Body of pancreas (tissue), 4 donors: Measurements from ENCODE around the gene SLC17A8. TPM values are rescaled to one million over a fixed set of nuclear protein-coding genes. Genes with fewer than 3 reads are reported as not detected.
A peak's percentile ranks its signal among the peaks of the same experiment; 100 is the strongest.

Experiments
- ATAC-seq: fragments of 150-250 bp; one replicate; pipeline ENCODE4 v1.9.1; 2016
- DNase-seq, 4 donors: peaks; one replicate each; pipeline ENCODE4 v3.0.0-alpha.2; 2019
- H3K27ac ChIP-seq, 4 donors: fragments of 200-600 bp; sonication (generic); 1 replicate in 3 of 4; 2 replicates in 1 of 4; pipeline versions ENCODE4 v1.5.1 to v1.6.1; 2016 to 2019; ENCODE audit warnings: mild to moderate bottlenecking in 1 of 4, mixed read lengths in 1 of 4, moderate library complexity in 1 of 4
- H3K27me3 ChIP-seq, 2 donors: fragments of 200-600 bp; sonication (generic); one replicate each; pipeline ENCODE4 v1.6.0; 2016; ENCODE audit warnings: mild to moderate bottlenecking in 1 of 2
- H3K36me3 ChIP-seq, 2 donors: fragments of 200-600 bp; sonication (generic); replicated peaks in 1 of 2; 2 replicates each; pipeline ENCODE4 v1.5.1; 2016; ENCODE audit warnings: low read depth in 2 of 2; ENCODE audit not compliant: insufficient read depth in 1 of 2
- H3K4me1 ChIP-seq: fragments of 200-600 bp; sonication (generic); one replicate; pipeline ENCODE4 v1.6.0; 2016
- H3K4me3 ChIP-seq, 2 donors: fragments of 200-600 bp; sonication (generic); 1 replicate in 1 of 2; 2 replicates in 1 of 2; pipeline ENCODE4 v1.5.1; 2016 to 2019
- H3K9me3 ChIP-seq, 3 donors: fragments of 200-600 bp; sonication (generic); 1 replicate in 2 of 3; 2 replicates in 1 of 3; pipeline ENCODE4 v1.5.1; 2016
- POLR2A ChIP-seq, 3 donors: fragments of 450-650 bp; IDR thresholded peaks; one replicate each; pipeline ENCODE4 v1.6.1; 2016; ENCODE audit warnings: antibody characterized with exemption in 3 of 3, mild to moderate bottlenecking in 2 of 3
- WGBS, 2 donors: methylation state at CpG; one replicate each; pipeline ENCODE4 v1.1.5; 2017; 5-methylcytosine and 5-hydroxymethylcytosine counted together
- intact Hi-C: fragments of 100-400 bp; cut with DNase I; formaldehyde crosslinking; loops from one replicate; pipeline ENCODE4 v1.15.1; 2023
- total RNA-seq, 2 donors: library from RNA; depleted of rRNA; stranded (reverse); fragments of >200 nt; gene quantifications; one replicate each; pipeline ENCODE4 v1.1.0, GENCODE V29; 2016
- TF ChIP-seq, protein P1 (sequence below), 7 experiments: fragments of 450-650 bp in 4 of 7; fragments of 200-600 bp in 3 of 7; sonication (generic) in 3 of 7; IDR thresholded peaks; one replicate each; pipeline ENCODE4 v1.5.1; 2016 to 2019; ENCODE audit warnings: antibody characterized with exemption in 7 of 7

Gene SLC17A8
- total RNA-seq, 2 donors from 2014 or later: not detected

DNA sequence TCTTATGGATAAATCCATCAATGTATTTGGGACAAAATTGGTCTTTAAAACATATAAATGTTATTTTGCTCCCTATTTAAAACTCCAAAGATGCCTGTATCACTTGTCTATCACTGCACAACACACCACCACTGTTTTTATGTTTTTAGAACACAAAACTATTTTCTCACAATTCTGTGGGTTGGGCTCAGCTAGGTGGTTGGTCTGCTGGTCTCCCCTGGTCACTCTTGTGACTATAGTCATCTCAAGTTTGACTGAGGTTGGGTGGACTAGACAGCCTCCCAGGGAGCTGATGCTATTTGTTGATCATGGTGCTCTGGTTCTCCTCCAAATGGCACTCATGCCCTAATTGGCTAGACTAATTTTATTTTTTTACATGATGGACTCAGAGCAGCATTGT is 77.3 kb downstream of the SLC17A8 start:
- ATAC-seq (no peak), DNase-seq (no peak)
- H3K36me3 ChIP-seq: no peaks in the 10 kb centered on the region
- H3K9me3 ChIP-seq: no peaks in the 10 kb centered on the region
- intact Hi-C loops: no loop called here
- H3K27ac ChIP-seq: no peak overlapping the region
- peaks cover 14% of the 10 kb centered on the region for H3K4me1 ChIP-seq
- TF ChIP-seq, protein P1, sequence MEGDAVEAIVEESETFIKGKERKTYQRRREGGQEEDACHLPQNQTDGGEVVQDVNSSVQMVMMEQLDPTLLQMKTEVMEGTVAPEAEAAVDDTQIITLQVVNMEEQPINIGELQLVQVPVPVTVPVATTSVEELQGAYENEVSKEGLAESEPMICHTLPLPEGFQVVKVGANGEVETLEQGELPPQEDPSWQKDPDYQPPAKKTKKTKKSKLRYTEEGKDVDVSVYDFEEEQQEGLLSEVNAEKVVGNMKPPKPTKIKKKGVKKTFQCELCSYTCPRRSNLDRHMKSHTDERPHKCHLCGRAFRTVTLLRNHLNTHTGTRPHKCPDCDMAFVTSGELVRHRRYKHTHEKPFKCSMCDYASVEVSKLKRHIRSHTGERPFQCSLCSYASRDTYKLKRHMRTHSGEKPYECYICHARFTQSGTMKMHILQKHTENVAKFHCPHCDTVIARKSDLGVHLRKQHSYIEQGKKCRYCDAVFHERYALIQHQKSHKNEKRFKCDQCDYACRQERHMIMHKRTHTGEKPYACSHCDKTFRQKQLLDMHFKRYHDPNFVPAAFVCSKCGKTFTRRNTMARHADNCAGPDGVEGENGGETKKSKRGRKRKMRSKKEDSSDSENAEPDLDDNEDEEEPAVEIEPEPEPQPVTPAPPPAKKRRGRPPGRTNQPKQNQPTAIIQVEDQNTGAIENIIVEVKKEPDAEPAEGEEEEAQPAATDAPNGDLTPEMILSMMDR (IDR thresholded peaks at IDR 0.05): no peak
- no peak for TF ChIP-seq POLR2A (IDR thresholded peaks at IDR 0.05)
- no peaks in the 10 kb centered on the region for H3K27me3 ChIP-seq
- H3K4me3 ChIP-seq: no peak overlapping the region

DNA sequence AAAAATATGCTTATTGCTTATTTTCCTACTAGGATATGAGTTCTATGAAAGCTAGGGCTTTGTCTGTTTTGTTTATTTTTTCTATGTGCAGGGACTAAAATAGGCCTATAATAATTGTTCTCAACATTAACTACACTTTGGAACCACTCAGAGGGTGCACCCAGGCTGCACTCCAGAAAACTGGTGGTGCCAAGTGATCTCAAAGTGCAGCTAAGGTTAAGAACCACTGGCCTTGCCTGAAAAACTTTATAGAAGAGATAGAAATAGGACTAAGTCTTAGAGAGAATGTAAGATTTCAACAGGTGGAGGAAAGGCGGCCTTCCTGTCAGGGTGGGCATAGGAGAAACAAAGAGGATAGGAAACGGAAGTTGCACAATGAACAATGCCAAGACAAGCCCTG is 79.1 kb downstream of the SLC17A8 start:
- ATAC-seq: no peak
- H3K27me3 ChIP-seq: no peaks in the 10 kb centered on the region
- DNase-seq: no peak
- intact Hi-C loops: no loop called here
- TF ChIP-seq, protein P1 (IDR thresholded peaks at IDR 0.05): no peak
- no peak for TF ChIP-seq POLR2A (IDR thresholded peaks at IDR 0.05)
- H3K9me3 ChIP-seq: no peaks in the 10 kb centered on the region
- peaks cover 14% of the 10 kb centered on the region for H3K4me1 ChIP-seq
- WGBS, 2 donors: 79 to 86% methylated on average over 2 of the region's 2 CpGs
- no peak overlapping the region for H3K27ac ChIP-seq
- no peaks in the 10 kb centered on the region for H3K36me3 ChIP-seq
- no peak overlapping the region for H3K4me3 ChIP-seq

DNA sequence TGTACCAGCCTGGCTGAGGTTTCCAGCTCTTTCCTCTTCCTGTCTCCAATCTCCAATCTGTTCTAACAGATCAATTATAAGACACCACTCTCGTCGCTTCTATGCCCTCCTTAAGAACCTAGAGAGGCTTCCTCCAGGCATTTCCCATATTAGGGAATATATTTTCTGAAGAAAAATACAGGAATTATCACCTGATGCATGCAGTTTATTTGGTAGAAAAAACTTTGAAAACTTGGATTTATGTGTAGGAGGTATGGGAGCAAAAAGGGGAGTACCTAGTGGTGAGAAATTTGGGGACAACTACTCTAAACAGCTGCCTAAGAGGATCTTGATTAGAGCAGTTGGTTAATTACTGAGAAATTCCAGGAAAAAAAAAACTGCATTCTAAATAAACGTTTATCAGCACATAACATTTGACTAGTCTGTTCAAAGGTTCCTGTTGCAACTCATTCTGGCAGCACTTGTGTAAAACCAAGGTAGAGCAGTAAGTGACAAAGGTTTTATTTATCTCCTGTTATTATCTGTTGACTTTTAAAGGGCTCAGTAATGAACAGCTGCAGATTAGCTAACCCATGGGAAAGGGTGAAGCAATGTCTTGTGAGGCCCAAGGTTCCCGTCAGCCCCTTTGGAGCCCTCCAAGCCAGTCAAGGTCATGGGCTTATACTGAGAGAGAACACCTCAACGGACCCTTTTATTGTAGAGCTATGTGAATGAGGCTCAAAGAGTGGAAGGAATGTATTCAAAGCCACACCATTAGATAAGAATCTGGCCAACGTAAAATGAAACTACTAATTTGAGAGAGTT is 80.4 kb downstream of the SLC17A8 start:
- Histone ChIP-seq H3K4me3 (no peak overlapping the region), H3K9me3 (no peaks in the 10 kb centered on the region), H3K27ac (peak overlapping the region in 2 of 4 donors; percentile 0 to 25), H3K27me3 (no peaks in the 10 kb centered on the region), H3K36me3 (no peaks in the 10 kb centered on the region), H3K4me1 (peaks cover 14% of the 10 kb centered on the region)
- intact Hi-C loops: no loop called here
- WGBS, 2 donors: 32% methylated on average over 6 of the region's 6 CpGs
- ATAC-seq (peak; percentile 69), DNase-seq (peak in 2 of 4 donors; percentile 10 to 25)
- TF ChIP-seq POLR2A (IDR thresholded peaks at IDR 0.05): no peak
- TF ChIP-seq, protein P1 (IDR thresholded peaks at IDR 0.05): no peak

GRCh38 chr12:100439797-100440196 is 82.9 kb downstream of the SLC17A8 start:
- 88 to 96% methylated on average over 2 of the region's 2 CpGs for WGBS, 2 donors
- no peaks in the 10 kb centered on the region for H3K9me3 ChIP-seq
- no peaks in the 10 kb centered on the region for H3K36me3 ChIP-seq
- H3K27me3 ChIP-seq: no peaks in the 10 kb centered on the region
- ATAC-seq (no peak), DNase-seq (no peak)
- H3K4me1 ChIP-seq: peaks cover 25% of the 10 kb centered on the region
- H3K27ac ChIP-seq: no peak overlapping the region
- no peak overlapping the region for H3K4me3 ChIP-seq
- intact Hi-C loops: no loop called here
- TF ChIP-seq, protein P1 (IDR thresholded peaks at IDR 0.05): no peak
- TF ChIP-seq POLR2A (IDR thresholded peaks at IDR 0.05): no peak

DNA sequence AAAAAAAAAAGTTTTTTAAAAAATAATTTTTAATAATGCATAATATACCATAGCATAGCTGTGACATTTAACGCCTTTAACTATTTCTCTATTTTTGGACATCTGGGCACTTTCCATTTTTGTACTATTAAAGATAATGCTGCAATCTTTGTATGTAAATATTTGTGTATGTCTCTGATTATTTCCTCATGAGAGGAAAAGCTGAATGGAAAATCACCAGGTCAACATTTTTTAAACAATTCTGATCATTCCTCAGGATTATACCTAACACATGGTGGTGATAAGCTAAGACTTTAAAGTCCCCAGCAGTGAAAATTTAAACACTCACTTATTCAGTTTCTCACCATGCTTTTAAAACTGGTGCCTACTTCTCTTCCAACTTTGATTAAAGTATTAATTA is 85.5 kb downstream of the SLC17A8 start:
- DNase-seq (no peak), ATAC-seq (no peak)
- intact Hi-C loops: no loop called here
- H3K27ac ChIP-seq: no peak overlapping the region
- no peaks in the 10 kb centered on the region for H3K27me3 ChIP-seq
- H3K9me3 ChIP-seq: no peaks in the 10 kb centered on the region
- no peaks in the 10 kb centered on the region for H3K36me3 ChIP-seq
- H3K4me3 ChIP-seq: no peak overlapping the region
- TF ChIP-seq, protein P1 (IDR thresholded peaks at IDR 0.05): no peak
- TF ChIP-seq POLR2A (IDR thresholded peaks at IDR 0.05): no peak
- WGBS, 2 donors: 34 to 41% methylated on average over 1 of the region's 1 CpG
- H3K4me1 ChIP-seq: peaks cover 15% of the 10 kb centered on the region
